Suprapubic skin (tissue), 3 donors: ENCODE measurements around the gene TNKS2.

Experiments
- CTCF ChIP-seq, 2 donors: fragments of 200-600 bp in 1 of 2; fragments of 450-650 bp in 1 of 2; sonication (generic) in 1 of 2; IDR thresholded peaks; one replicate each; pipeline ENCODE4 v1.5.1; 2016 to 2019; ENCODE audit warnings: antibody characterized with exemption in 2 of 2, mild to moderate bottlenecking in 1 of 2, moderate library complexity in 1 of 2
- EP300 ChIP-seq: sonication (generic); formaldehyde crosslinking; IDR thresholded peaks from one replicate; pipeline ENCODE4 v1.6.1; 2017; ENCODE audit warnings: antibody characterized with exemption

GRCh38 chr10:91886954-91887271 is 88.7 kb downstream of the TNKS2 start:
- TF ChIP-seq EP300, result no peak
- no peak for TF ChIP-seq CTCF (IDR thresholded peaks at IDR 0.05)
